ENCODE results near the gene HSPA6.

- no peak for TF ChIP-seq CTCF (IDR thresholded peaks at IDR 0.05)
- TF ChIP-seq POLR2AphosphoS5 (IDR thresholded peaks at IDR 0.05): no peak
- TF ChIP-seq POLR2A (IDR thresholded peaks at IDR 0.05): no peak
Measured at GRCh38 chr1:161497961-161498360, 26.4 kb upstream of the HSPA6 start.
